Measurements from ENCODE around the gene CSTPP1.

Gene CSTPP1

GRCh38 chr11:47132981-47133380 is 196.4 kb downstream of the CSTPP1 start:
- Histone ChIP-seq H3K36me3 (no peaks in the 10 kb centered on the region), H3K4me3 (ENCODE audit: low read depth, low read length) (no peak overlapping the region), H3K4me1 (no peaks in the 10 kb centered on the region), H3K27me3 (no peaks in the 10 kb centered on the region), H3K9me3 (no peaks in the 10 kb centered on the region)
- no peak for DNase-seq
- TF ChIP-seq, protein P1, sequence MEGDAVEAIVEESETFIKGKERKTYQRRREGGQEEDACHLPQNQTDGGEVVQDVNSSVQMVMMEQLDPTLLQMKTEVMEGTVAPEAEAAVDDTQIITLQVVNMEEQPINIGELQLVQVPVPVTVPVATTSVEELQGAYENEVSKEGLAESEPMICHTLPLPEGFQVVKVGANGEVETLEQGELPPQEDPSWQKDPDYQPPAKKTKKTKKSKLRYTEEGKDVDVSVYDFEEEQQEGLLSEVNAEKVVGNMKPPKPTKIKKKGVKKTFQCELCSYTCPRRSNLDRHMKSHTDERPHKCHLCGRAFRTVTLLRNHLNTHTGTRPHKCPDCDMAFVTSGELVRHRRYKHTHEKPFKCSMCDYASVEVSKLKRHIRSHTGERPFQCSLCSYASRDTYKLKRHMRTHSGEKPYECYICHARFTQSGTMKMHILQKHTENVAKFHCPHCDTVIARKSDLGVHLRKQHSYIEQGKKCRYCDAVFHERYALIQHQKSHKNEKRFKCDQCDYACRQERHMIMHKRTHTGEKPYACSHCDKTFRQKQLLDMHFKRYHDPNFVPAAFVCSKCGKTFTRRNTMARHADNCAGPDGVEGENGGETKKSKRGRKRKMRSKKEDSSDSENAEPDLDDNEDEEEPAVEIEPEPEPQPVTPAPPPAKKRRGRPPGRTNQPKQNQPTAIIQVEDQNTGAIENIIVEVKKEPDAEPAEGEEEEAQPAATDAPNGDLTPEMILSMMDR (IDR thresholded peaks at IDR 0.05; ENCODE audit: low read depth, low read length), result no peak

DNA sequence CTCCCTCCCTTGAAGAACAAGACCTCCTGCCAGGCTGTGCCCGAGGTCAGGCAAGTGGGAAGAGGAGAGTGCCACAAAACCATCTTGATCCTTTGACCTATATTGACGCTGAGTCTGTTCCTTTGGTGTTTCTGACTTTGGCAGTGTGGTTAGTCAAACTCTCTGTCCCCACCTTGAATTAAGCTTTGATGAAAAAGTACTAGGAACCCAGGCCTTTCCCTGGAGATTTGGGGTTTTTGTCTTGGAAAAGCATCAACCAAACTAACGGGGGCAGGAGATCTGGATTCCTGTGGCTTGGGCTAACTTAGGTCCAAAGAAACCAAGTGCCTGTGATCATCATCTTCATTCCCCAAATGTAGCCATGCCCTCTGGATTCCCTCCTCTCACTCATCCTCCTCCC is 199.8 kb downstream of the CSTPP1 start:
- H3K4me3 ChIP-seq (ENCODE audit: low read depth, low read length), result no peak overlapping the region
- TF ChIP-seq, protein P1 (IDR thresholded peaks at IDR 0.05; ENCODE audit: low read depth, low read length), result no peak
- no peaks in the 10 kb centered on the region for H3K9me3 ChIP-seq
- no peaks in the 10 kb centered on the region for H3K27me3 ChIP-seq
- DNase-seq, result no peak
- no peaks in the 10 kb centered on the region for H3K36me3 ChIP-seq
- H3K4me1 ChIP-seq, result no peaks in the 10 kb centered on the region

DNA sequence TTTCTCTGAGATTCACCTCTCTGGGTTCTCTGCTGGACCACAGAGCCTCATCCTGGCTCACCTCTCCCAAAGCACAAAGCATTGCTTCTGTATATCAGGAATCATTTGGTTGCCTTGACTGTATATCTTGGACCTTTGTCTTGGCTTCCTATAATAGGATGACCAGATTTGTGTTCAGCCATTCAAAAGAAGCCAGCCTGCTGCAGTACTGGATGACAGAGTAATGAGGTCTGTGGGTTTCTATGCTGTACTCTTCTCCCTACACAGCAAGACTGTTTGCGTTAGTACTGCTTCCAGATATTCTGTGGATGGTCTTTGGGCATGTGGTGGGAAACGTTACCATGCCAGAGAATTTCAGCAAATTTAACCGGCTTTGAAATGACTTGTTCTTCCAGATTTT is 200.4 kb downstream of the CSTPP1 start:
- H3K27me3 ChIP-seq, result no peaks in the 10 kb centered on the region
- no peaks in the 10 kb centered on the region for H3K4me1 ChIP-seq
- H3K9me3 ChIP-seq, result no peaks in the 10 kb centered on the region
- H3K36me3 ChIP-seq, result no peaks in the 10 kb centered on the region
- TF ChIP-seq, protein P1 (IDR thresholded peaks at IDR 0.05; ENCODE audit: low read depth, low read length), result no peak
- DNase-seq, result no peak
- no peak overlapping the region for H3K4me3 ChIP-seq (ENCODE audit: low read depth, low read length)

- Histone ChIP-seq H3K4me3 (ENCODE audit: low read depth, low read length) (no peak overlapping the region), H3K36me3 (no peaks in the 10 kb centered on the region), H3K9me3 (no peaks in the 10 kb centered on the region), H3K27me3 (no peaks in the 10 kb centered on the region), H3K4me1 (no peaks in the 10 kb centered on the region)
- no peak for DNase-seq
- TF ChIP-seq, protein P1 (IDR thresholded peaks at IDR 0.05; ENCODE audit: low read depth, low read length), result no peak
Observed at GRCh38 chr11:47137476-47137875, 200.9 kb downstream of the CSTPP1 start.

DNA sequence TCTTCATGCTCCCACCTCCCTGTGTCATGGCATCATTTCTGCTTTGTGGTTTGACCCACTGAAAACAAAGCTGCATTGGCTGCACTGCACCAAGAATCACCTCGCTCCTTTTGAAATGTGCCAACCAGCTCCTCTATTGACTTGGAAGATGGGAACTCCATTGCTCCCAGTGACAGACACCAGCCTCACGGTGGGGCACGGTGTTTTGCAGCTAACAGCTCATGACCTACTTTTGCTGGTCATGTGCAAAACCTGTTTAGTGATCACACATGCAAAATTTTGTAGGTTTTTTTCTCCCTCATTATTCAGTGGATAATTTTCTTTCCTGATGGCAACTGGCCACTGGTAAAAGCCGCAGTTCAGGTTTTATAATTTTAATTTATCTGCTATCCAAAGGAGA is 203.3 kb downstream of the CSTPP1 start:
- TF ChIP-seq, protein P1 (IDR thresholded peaks at IDR 0.05; ENCODE audit: low read depth, low read length), result no peak
- Histone ChIP-seq H3K4me1 (no peaks in the 10 kb centered on the region), H3K4me3 (ENCODE audit: low read depth, low read length) (no peak overlapping the region), H3K36me3 (no peaks in the 10 kb centered on the region), H3K27me3 (no peaks in the 10 kb centered on the region), H3K9me3 (no peaks in the 10 kb centered on the region)
- DNase-seq, result no peak

DNA sequence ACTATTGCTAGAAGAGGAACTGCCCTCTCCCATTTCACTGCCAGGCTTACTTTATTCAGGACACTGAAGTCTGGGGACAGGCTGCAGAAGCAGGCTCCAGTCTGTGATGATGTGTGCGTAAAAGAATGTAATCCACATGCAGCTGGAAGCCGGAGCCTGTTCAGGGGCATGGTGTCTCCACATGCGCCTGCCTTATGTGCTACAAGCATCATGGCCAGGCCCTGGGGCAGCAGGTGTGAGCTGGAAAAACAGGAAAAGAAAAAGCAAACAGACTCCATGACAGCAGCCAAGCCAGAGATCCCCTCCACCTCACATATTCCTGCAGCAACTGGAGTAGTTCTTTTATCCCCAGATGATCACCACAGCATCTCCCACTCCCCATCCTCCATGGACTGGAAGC is 206.8 kb downstream of the CSTPP1 start:
- H3K27me3 ChIP-seq, result no peaks in the 10 kb centered on the region
- H3K4me3 ChIP-seq (ENCODE audit: low read depth, low read length), result no peak overlapping the region
- peak; percentile 51 for DNase-seq
- no peaks in the 10 kb centered on the region for H3K36me3 ChIP-seq
- no peaks in the 10 kb centered on the region for H3K9me3 ChIP-seq
- H3K4me1 ChIP-seq, result no peaks in the 10 kb centered on the region
- TF ChIP-seq, protein P1 (IDR thresholded peaks at IDR 0.05; ENCODE audit: low read depth, low read length), result no peak
